GM12864 (cell line): ENCODE data around the gene MYCBP2.
A peak's percentile ranks its signal among the peaks of the same experiment; 100 is the strongest.

Source experiments
- DNase-seq: peaks from one replicate; pipeline ENCODE4 v3.0.0-alpha.2; 2011; ENCODE audit warnings: low read depth
- H3K4me3 ChIP-seq: 2 replicates; pipeline ENCODE4 v1.5.1; 2011; ENCODE audit warnings: mild to moderate bottlenecking, low read depth, low read length, control low read depth
- TF ChIP-seq, protein P1 (sequence below): IDR thresholded peaks from 2 replicates; pipeline ENCODE4 v1.5.1; 2011; ENCODE audit warnings: low read depth, mild to moderate bottlenecking, moderate library complexity, low read length, control low read depth, inconsistent platforms; ENCODE audit errors: missing control alignments

Gene MYCBP2

DNA sequence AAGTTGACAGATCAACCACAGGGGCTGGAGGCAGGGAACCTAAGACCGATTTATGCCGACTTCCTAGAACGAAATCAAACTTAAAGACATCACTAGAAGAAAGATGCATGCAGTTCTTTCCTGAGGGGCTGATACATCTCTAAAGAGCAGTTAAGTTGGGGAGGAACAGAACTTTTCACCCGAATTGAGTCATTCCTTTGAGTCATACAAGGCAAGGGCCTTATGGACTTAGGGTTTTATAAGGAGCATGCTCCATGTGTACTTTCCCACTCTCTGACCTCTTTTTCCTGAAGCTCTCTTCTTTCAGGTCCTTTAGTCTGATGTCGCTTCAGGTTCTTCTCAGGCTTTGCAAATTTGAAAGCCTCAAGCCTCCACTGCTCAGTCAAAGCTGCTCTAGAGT, 292.0 kb downstream of the MYCBP2 start:
- H3K4me3 ChIP-seq, result no peak overlapping the region
- DNase-seq, result no peak
- TF ChIP-seq, protein P1, sequence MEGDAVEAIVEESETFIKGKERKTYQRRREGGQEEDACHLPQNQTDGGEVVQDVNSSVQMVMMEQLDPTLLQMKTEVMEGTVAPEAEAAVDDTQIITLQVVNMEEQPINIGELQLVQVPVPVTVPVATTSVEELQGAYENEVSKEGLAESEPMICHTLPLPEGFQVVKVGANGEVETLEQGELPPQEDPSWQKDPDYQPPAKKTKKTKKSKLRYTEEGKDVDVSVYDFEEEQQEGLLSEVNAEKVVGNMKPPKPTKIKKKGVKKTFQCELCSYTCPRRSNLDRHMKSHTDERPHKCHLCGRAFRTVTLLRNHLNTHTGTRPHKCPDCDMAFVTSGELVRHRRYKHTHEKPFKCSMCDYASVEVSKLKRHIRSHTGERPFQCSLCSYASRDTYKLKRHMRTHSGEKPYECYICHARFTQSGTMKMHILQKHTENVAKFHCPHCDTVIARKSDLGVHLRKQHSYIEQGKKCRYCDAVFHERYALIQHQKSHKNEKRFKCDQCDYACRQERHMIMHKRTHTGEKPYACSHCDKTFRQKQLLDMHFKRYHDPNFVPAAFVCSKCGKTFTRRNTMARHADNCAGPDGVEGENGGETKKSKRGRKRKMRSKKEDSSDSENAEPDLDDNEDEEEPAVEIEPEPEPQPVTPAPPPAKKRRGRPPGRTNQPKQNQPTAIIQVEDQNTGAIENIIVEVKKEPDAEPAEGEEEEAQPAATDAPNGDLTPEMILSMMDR, result no peak

- no peak overlapping the region for H3K4me3 ChIP-seq
- DNase-seq, result no peak
- TF ChIP-seq, protein P1, result no peak
Observed at GRCh38 chr13:77033717-77034302, 293.1 kb downstream of the MYCBP2 start.

DNA sequence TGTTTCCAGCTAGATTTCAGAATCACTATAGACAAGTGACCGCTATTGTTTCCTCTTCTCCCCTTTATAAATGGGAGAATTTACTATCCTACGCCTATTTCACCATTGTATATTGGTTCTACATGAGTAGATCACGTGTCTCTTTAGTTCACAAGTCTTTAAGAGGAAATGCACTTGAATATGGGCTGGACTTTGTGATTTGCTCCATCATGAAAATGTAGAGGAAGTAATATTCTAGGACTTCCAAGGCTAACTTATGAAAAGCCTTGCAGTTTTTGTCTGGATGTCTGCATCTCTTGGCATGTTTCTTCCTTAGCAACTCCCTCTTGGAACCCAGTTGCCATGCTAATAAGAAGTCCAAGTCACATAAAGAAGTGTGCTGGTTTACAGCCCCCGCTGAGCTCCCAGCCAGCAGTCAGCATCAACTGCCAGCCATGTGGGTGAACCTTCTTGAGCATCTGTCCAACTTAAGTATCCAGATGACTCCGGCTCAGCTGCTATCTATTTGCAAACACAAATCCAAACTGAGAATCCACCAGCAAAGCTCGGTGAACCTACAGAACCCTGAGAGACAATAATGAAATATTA, 295.1 kb downstream of the MYCBP2 start:
- TF ChIP-seq, protein P1, result no peak
- no peak for DNase-seq
- no peak overlapping the region for H3K4me3 ChIP-seq

- DNase-seq, result no peak
- H3K4me3 ChIP-seq, result no peak overlapping the region
- TF ChIP-seq, protein P1, result no peak
Observed at GRCh38 chr13:77029436-77029835, 297.5 kb downstream of the MYCBP2 start.

DNA sequence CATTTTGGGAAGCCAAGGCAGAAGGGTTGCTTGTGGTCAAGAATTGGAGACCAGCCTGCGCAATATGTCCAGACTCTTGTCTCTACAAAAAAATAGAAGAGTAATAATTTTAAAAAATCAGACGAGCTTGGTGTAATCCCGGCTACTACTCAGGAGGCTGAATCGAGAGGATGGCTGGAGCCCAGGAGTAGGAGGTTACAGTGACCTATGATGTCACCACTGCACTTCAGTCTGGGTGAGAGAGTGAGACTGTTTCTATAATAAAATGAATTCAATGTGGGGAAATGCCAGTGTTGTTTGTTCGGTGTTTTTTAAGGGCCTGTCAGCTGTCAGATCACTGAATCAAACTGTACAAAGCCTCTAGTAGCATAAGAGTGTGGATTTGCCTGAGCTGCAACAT, 298.7 kb downstream of the MYCBP2 start:
- TF ChIP-seq, protein P1, result no peak
- no peak for DNase-seq
- H3K4me3 ChIP-seq, result no peak overlapping the region

DNA sequence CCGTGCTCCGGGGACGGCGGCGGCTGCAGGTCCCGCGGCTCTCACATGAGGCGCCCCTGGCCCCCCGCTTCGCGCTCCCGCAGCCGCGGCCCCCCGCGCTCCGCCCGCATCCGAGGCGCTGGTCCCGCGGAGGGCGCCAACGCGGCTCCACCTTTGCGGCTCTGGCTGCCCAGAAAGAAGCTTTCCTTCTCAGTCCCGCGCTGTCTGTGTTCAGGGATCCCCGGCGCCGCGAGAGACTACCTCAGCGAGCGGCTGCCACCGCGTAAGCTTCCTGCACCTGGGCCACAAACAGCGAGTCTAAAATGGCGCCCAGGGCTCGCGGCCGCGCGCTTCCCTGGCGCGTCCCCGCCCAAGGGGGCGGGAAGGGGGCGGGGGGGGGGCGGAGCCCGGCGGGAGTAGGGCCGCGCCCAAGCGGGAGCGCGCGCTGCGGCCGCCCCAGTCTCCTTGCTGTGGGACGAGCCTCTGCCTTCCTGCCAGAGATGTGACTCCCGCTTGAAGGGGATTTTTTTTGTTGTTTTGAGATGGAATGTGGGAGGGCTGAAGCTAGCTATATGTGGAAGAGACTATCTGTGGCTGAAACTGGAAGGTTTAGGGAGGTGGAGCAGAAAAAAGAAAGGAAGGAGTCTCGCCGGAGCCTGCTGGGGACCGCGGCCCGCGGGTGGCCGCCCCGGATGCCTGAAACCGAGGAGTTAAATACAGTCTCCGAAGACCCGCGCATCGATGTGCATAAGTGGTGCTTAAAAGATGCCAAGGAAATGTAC, 299.9 kb downstream of the MYCBP2 start, which contains the start of gene FBXL3:
Gene FBXL3 (minus strand): TSS at position 299 of the 761 bp plus-strand sequence. CDS start 5,299 bp downstream, outside the sequence.
- H3K4me3 ChIP-seq, result peak within 1 kb of the TSS; percentile 94
- peak; percentile 40 for DNase-seq
- TF ChIP-seq, protein P1, result no peak
